T-helper 9 cell (primary cell): Measurements from ENCODE around the gene CAPRIN1.
"Not testable (repeated sequence)": the region's sequence is repeated elsewhere in the genome, so short reads cannot be mapped to it uniquely, and the experiment has no call there.

Experiments used
- DNase-seq: peaks from one replicate; pipeline ENCODE4 v3.0.0-alpha.2; 2020

Gene CAPRIN1

GRCh38 chr11:34052608-34053160 lies 1.2 kb downstream of the CAPRIN1 start:
- no peak for DNase-seq

- peak; percentile 64 for DNase-seq
Measured at GRCh38 chr11:34053161-34053686, 1.7 kb downstream of the CAPRIN1 start.

- DNase-seq, result not testable (repeated sequence)
Measured at GRCh38 chr11:34054351-34054750, 2.8 kb downstream of the CAPRIN1 start.

- no peak for DNase-seq
Measured at GRCh38 chr11:34055218-34056000, 3.9 kb downstream of the CAPRIN1 start.

- no peak for DNase-seq
Measured at GRCh38 chr11:34056672-34057071, 5.1 kb downstream of the CAPRIN1 start.

- no peak for DNase-seq
Measured at GRCh38 chr11:34063061-34063795, 11.7 kb downstream of the CAPRIN1 start.

GRCh38 chr11:34064291-34064690 lies 12.8 kb downstream of the CAPRIN1 start:
- DNase-seq, result no peak

GRCh38 chr11:34065505-34066203 lies 14.1 kb downstream of the CAPRIN1 start:
- no peak for DNase-seq

GRCh38 chr11:34066766-34067165 lies 15.2 kb downstream of the CAPRIN1 start:
- not testable (repeated sequence) for DNase-seq

- no peak for DNase-seq
Measured at GRCh38 chr11:34067383-34068065, 16.0 kb downstream of the CAPRIN1 start.

GRCh38 chr11:34068111-34068510 lies 16.6 kb downstream of the CAPRIN1 start:
- DNase-seq, result no peak

- not testable (repeated sequence) for DNase-seq
Measured at GRCh38 chr11:34071306-34071705, 19.8 kb downstream of the CAPRIN1 start.

GRCh38 chr11:34072041-34072440 lies 20.5 kb downstream of the CAPRIN1 start:
- DNase-seq, result no peak

GRCh38 chr11:34072832-34073231 lies 21.3 kb downstream of the CAPRIN1 start:
- DNase-seq, result no peak

- DNase-seq, result no peak
Measured at GRCh38 chr11:34074391-34074790, 22.9 kb downstream of the CAPRIN1 start.

GRCh38 chr11:34075178-34075820 lies 23.8 kb downstream of the CAPRIN1 start:
- no peak for DNase-seq

- no peak for DNase-seq
Measured at GRCh38 chr11:34080609-34081008, 29.1 kb downstream of the CAPRIN1 start.

- no peak for DNase-seq
Measured at GRCh38 chr11:34084637-34085036, 33.1 kb downstream of the CAPRIN1 start.

- no peak for DNase-seq
Measured at GRCh38 chr11:34086554-34087283, 35.2 kb downstream of the CAPRIN1 start.

GRCh38 chr11:34091825-34092224 lies 40.3 kb downstream of the CAPRIN1 start:
- no peak for DNase-seq

GRCh38 chr11:34094900-34095299 lies 43.4 kb downstream of the CAPRIN1 start:
- not testable (repeated sequence) for DNase-seq
